CD8-positive, alpha-beta memory T cell (primary cell): ENCODE results near the gene ATP1B2. TPM values are rescaled to one million over a fixed set of nuclear protein-coding genes. Genes with fewer than 3 reads are reported as not detected.
A peak's percentile ranks its signal among the peaks of the same experiment; 100 is the strongest.

Experiments
- CTCF ChIA-PET: fragments of 350-600 bp; sonication (Branson Sonifier 250); formaldehyde crosslinking; loops from one replicate; lab custom pipeline; 2021; ENCODE audit warnings: antibody characterized with exemption; lab: Charles Lee
- POLR2A ChIA-PET: fragments of 350-600 bp; sonication (Branson Sonifier 250); formaldehyde crosslinking; loops from one replicate; lab custom pipeline; 2021; ENCODE audit warnings: antibody characterized with exemption; lab: Charles Lee
- DNase-seq, 5 donors: peaks; one replicate each; pipeline versions ENCODE4 v3.0.0 to v3.0.0-alpha.2; 2020 to 2022; ENCODE audit warnings: mixed read lengths in 1 of 5
- H3K27ac ChIP-seq: one replicate; pipeline ENCODE4 v1.7.0; 2013; ENCODE audit warnings: low read depth, mild to moderate bottlenecking, low read length, moderate library complexity
- H3K27me3 ChIP-seq: 2 replicates; pipeline ENCODE4 v1.7.0; 2013; ENCODE audit warnings: low read length, mild to moderate bottlenecking; ENCODE audit not compliant: insufficient read depth, poor library complexity, severe bottlenecking
- H3K36me3 ChIP-seq: 2 replicates; pipeline ENCODE4 v1.7.0; 2013; ENCODE audit warnings: mild to moderate bottlenecking, low read length, moderate library complexity; ENCODE audit not compliant: insufficient read depth
- H3K4me1 ChIP-seq: 2 replicates; pipeline ENCODE4 v1.7.0; 2013; ENCODE audit warnings: mild to moderate bottlenecking, low read length, moderate library complexity; ENCODE audit not compliant: insufficient read depth
- H3K4me3 ChIP-seq: 2 replicates; pipeline ENCODE4 v1.7.0; 2013; ENCODE audit warnings: mild to moderate bottlenecking, low read length
- H3K9me3 ChIP-seq: 2 replicates; pipeline ENCODE4 v1.7.0; 2013; ENCODE audit warnings: mild to moderate bottlenecking, low read length
- H3K27ac Mint-ChIP-seq, 8 donors: one replicate each; pipeline ENCODE4 v1.8.0; 2020 to 2021; ENCODE audit warnings: mixed read lengths in 8 of 8, mild to moderate bottlenecking in 6 of 8, inconsistent platforms in 3 of 8, moderate library complexity in 3 of 8
- H3K27me3 Mint-ChIP-seq, 2 donors: one replicate each; pipeline ENCODE4 v1.8.0; 2020 to 2021; ENCODE audit warnings: mixed read lengths in 2 of 2, mild to moderate bottlenecking in 1 of 2, moderate library complexity in 1 of 2
- H3K36me3 Mint-ChIP-seq, 3 donors: one replicate each; pipeline ENCODE4 v1.8.0; 2020 to 2021; ENCODE audit warnings: mixed read lengths in 3 of 3, inconsistent platforms in 1 of 3, mild to moderate bottlenecking in 1 of 3
- H3K4me1 Mint-ChIP-seq, 3 donors: one replicate each; pipeline ENCODE4 v1.8.0; 2020 to 2021; ENCODE audit warnings: mixed read lengths in 3 of 3, inconsistent platforms in 1 of 3, mild to moderate bottlenecking in 1 of 3
- H3K4me3 Mint-ChIP-seq, 7 donors: one replicate each; pipeline ENCODE4 v1.8.0; 2020 to 2021; ENCODE audit warnings: mixed read lengths in 7 of 7, mild to moderate bottlenecking in 6 of 7, moderate library complexity in 4 of 7, inconsistent platforms in 2 of 7
- H3K9me3 Mint-ChIP-seq, 5 donors: one replicate each; pipeline ENCODE4 v1.8.0; 2020 to 2022; ENCODE audit warnings: mixed read lengths in 5 of 5, mild to moderate bottlenecking in 3 of 5, moderate library complexity in 2 of 5, inconsistent platforms in 1 of 5
- polyA plus RNA-seq: library from polyadenylated mRNA; unstranded; fragments of 300-500 nt; fragmentation: Illumina TruSeq; gene quantifications from one replicate; pipeline ENCODE4 v1.2.3, GENCODE V29; 2021
- total RNA-seq, 2 experiments: library from RNA; stranded (reverse); gene quantifications; one replicate each; pipeline ENCODE4 v1.2.3, GENCODE V29; 2021

Gene ATP1B2
- total and polyA plus RNA-seq, 3 experiments from 2014 or later, result 0.40 to 0.53 TPM; not detected in 1

- H3K9me3 ChIP-seq, result no peaks in the 10 kb centered on the region
- H3K27ac Mint-ChIP-seq, result peak overlapping the region in 1 of 8 donors; percentile 68
- POLR2A ChIA-PET, result interaction anchor here (0.9 to 2.9 kb wide), 3 partner anchors 24 to 39 kb away, joined by 5 to 23 read pairs (median 5); partner anchors contain the start of genes SAT2, TP53 and WRAP53
- H3K36me3 ChIP-seq, result no peaks in the 10 kb centered on the region
- no peak overlapping the region for H3K4me3 ChIP-seq
- H3K27me3 ChIP-seq, result peaks cover 18% of the 10 kb centered on the region
- peaks cover 0 to 2% (median 0%) of the 10 kb centered on the region in 5 donors for H3K9me3 Mint-ChIP-seq
- H3K27ac ChIP-seq, result no peak overlapping the region
- peaks cover 9% of the 10 kb centered on the region for H3K4me1 ChIP-seq
- H3K27me3 Mint-ChIP-seq, result peaks cover 33 to 37% of the 10 kb centered on the region in 2 donors
- peaks cover 10 to 22% (median 15%) of the 10 kb centered on the region in 3 donors for H3K4me1 Mint-ChIP-seq
- CTCF ChIA-PET, result interaction anchor here (0.8 to 1.9 kb wide), 6 partner anchors 9 to 37 kb away, joined by 3 to 10 read pairs (median 5); partner anchors contain the start of genes FXR2, SAT2 and TP53
- no peak for DNase-seq
- peak overlapping the region; percentile 43 to 90 (median 81) for H3K4me3 Mint-ChIP-seq
- H3K36me3 Mint-ChIP-seq, result no peaks in the 10 kb centered on the region
These were observed 1.1 kb downstream of the ATP1B2 start for GRCh38 chr17:7651665-7652387.

- peak overlapping the region in 2 of 8 donors; percentile 2 to 11 for H3K27ac Mint-ChIP-seq
- Histone ChIP-seq H3K27me3 (peaks cover 18% of the 10 kb centered on the region), H3K36me3 (no peaks in the 10 kb centered on the region), H3K27ac (no peak overlapping the region), H3K9me3 (no peaks in the 10 kb centered on the region), H3K4me3 (no peak overlapping the region), H3K4me1 (peaks cover 9% of the 10 kb centered on the region)
- POLR2A ChIA-PET, result interaction anchor here (2.9 kb wide), 1 partner anchor 34 kb away, joined by 23 read pairs; the partner anchor contains the start of genes TP53 and WRAP53
- CTCF ChIA-PET, result interaction anchor here (0.8 kb wide), 1 partner anchor 35 kb away, joined by 4 read pairs; the partner anchor contains the start of gene TP53
- peaks cover 31 to 32% of the 10 kb centered on the region in 2 donors for H3K27me3 Mint-ChIP-seq
- peaks cover 10 to 22% (median 15%) of the 10 kb centered on the region in 3 donors for H3K4me1 Mint-ChIP-seq
- peaks cover 0 to 2% (median 0%) of the 10 kb centered on the region in 5 donors for H3K9me3 Mint-ChIP-seq
- H3K4me3 Mint-ChIP-seq, result peak overlapping the region in 5 of 7 donors; percentile 43 to 76 (median 53)
- DNase-seq, result no peak
- H3K36me3 Mint-ChIP-seq, result no peaks in the 10 kb centered on the region
These were observed 1.9 kb downstream of the ATP1B2 start for GRCh38 chr17:7652388-7653356.

- Histone ChIP-seq H3K4me1 (peaks cover 6% of the 10 kb centered on the region), H3K4me3 (no peak overlapping the region), H3K27me3 (peaks cover 15% of the 10 kb centered on the region), H3K27ac (no peak overlapping the region), H3K9me3 (no peaks in the 10 kb centered on the region), H3K36me3 (no peaks in the 10 kb centered on the region)
- DNase-seq, result no peak
- Mint-ChIP-seq H3K27ac (peak overlapping the region in 2 of 8 donors; percentile 81 to 86), H3K9me3 (peaks cover 0 to 2% (median 0%) of the 10 kb centered on the region in 5 donors), H3K4me3 (no peak overlapping the region), H3K4me1 (peaks cover 8 to 19% (median 12%) of the 10 kb centered on the region in 3 donors), H3K27me3 (peaks cover 21 to 22% of the 10 kb centered on the region in 2 donors), H3K36me3 (no peaks in the 10 kb centered on the region)
- ChIA-PET CTCF (no interaction called here), POLR2A (no interaction called here)
These were observed 4.3 kb downstream of the ATP1B2 start for GRCh38 chr17:7654832-7655540.

GRCh38 chr17:7655541-7655840 is 4.8 kb downstream of the ATP1B2 start:
- H3K9me3 Mint-ChIP-seq, result peaks cover 0 to 2% (median 0%) of the 10 kb centered on the region in 5 donors
- Histone ChIP-seq H3K27me3 (peaks cover 10% of the 10 kb centered on the region), H3K36me3 (no peaks in the 10 kb centered on the region), H3K4me1 (peaks cover 1% of the 10 kb centered on the region), H3K9me3 (no peaks in the 10 kb centered on the region), H3K27ac (no peak overlapping the region), H3K4me3 (no peak overlapping the region)
- ChIA-PET CTCF (no interaction called here), POLR2A (no interaction called here)
- H3K36me3 Mint-ChIP-seq, result no peaks in the 10 kb centered on the region
- no peak for DNase-seq
- H3K27me3 Mint-ChIP-seq, result peaks cover 16 to 17% of the 10 kb centered on the region in 2 donors
- H3K4me3 Mint-ChIP-seq, result peak overlapping the region in 1 of 7 donors; percentile 36
- no peak overlapping the region for H3K27ac Mint-ChIP-seq
- peaks cover 2 to 13% (median 7%) of the 10 kb centered on the region in 3 donors for H3K4me1 Mint-ChIP-seq

GRCh38 chr17:7656958-7657609 is 6.4 kb downstream of the ATP1B2 start:
- H3K27me3 Mint-ChIP-seq, result peaks cover 8 to 10% of the 10 kb centered on the region in 2 donors
- Histone ChIP-seq H3K27me3 (no peaks in the 10 kb centered on the region), H3K9me3 (no peaks in the 10 kb centered on the region), H3K4me1 (no peaks in the 10 kb centered on the region), H3K4me3 (no peak overlapping the region), H3K27ac (no peak overlapping the region), H3K36me3 (no peaks in the 10 kb centered on the region)
- DNase-seq, result no peak
- peaks cover 0 to 2% (median 0%) of the 10 kb centered on the region in 5 donors for H3K9me3 Mint-ChIP-seq
- ChIA-PET POLR2A (no interaction called here), CTCF (no interaction called here)
- peaks cover 0 to 2% (median 0%) of the 10 kb centered on the region in 3 donors for H3K4me1 Mint-ChIP-seq
- no peak overlapping the region for H3K4me3 Mint-ChIP-seq
- no peak overlapping the region for H3K27ac Mint-ChIP-seq
- H3K36me3 Mint-ChIP-seq, result no peaks in the 10 kb centered on the region

- H3K9me3 Mint-ChIP-seq, result no peaks in the 10 kb centered on the region
- no peak for DNase-seq
- POLR2A ChIA-PET, result interaction anchor here (0.5 to 1.9 kb wide), 2 partner anchors 17 to 913 kb away, joined by 4 to 8 read pairs; no protein-coding TSS in a partner anchor
- H3K4me1 ChIP-seq, result no peaks in the 10 kb centered on the region
- H3K27me3 Mint-ChIP-seq, result no peaks in the 10 kb centered on the region
- CTCF ChIA-PET, result interaction anchor here (1.5 to 1.9 kb wide), 3 partner anchors 9 to 20 kb away, joined by 3 to 9 read pairs (median 4); partner anchors contain the start of gene TP53
- H3K9me3 ChIP-seq, result no peaks in the 10 kb centered on the region
- no peak overlapping the region for H3K27ac ChIP-seq
- H3K27me3 ChIP-seq, result no peaks in the 10 kb centered on the region
- H3K4me1 Mint-ChIP-seq, result no peaks in the 10 kb centered on the region
- H3K4me3 ChIP-seq, result no peak overlapping the region
- H3K27ac Mint-ChIP-seq, result no peak overlapping the region
- H3K4me3 Mint-ChIP-seq, result no peak overlapping the region
- H3K36me3 ChIP-seq, result peaks cover 23% of the 10 kb centered on the region
- H3K36me3 Mint-ChIP-seq, result peaks cover 8 to 56% (median 15%) of the 10 kb centered on the region in 3 donors
These were observed 17.1 kb downstream of the ATP1B2 start for GRCh38 chr17:7667656-7668406.
